Urothelium cell line (cell line): Measurements from ENCODE around the gene OASL.

Source experiments
- DNase-seq: peaks from one replicate; pipeline ENCODE4 v3.0.0; 2011; ENCODE audit warnings: low spot score, mixed read lengths
- FAIRE-seq: peaks from 2 replicates; lab custom pipeline; 2011; peaks lifted over from hg19 to GRCh38; lab: Jason Lieb, UNC

The OASL gene

DNA sequence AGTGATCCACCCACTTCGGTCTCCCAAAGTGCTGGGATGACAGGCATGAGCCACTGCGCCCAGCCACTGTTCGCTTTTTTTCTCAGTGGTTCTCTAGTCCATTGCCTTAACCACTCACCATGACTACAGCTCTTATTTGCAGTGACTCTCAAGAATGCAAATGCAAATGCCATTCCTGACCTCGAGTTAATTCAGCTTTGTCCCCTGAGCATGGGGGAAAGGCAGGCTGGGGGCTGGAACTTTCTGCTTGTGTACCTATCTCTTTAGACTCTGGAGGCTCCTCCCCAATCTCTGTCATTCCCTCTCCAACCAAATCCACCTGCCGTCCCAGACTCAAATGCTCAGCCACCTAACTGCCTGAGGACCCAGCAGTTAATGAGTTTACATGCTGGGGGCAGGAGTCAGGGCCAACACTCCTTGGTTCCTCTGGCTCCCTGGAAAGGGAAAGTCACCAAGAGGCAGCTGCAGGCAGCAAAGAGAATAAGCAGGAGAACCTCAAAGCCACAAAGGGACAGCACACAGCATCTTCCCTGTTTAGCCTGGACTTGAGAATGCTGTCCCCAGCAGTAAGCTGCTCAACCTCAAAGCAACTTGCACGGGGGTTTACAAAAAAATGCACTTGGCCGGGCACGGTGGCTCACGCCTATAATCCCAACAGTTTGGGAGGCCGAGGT lies 66.0 kb downstream of the OASL start:
- DNase-seq: no peak
- no peak for FAIRE-seq

DNA sequence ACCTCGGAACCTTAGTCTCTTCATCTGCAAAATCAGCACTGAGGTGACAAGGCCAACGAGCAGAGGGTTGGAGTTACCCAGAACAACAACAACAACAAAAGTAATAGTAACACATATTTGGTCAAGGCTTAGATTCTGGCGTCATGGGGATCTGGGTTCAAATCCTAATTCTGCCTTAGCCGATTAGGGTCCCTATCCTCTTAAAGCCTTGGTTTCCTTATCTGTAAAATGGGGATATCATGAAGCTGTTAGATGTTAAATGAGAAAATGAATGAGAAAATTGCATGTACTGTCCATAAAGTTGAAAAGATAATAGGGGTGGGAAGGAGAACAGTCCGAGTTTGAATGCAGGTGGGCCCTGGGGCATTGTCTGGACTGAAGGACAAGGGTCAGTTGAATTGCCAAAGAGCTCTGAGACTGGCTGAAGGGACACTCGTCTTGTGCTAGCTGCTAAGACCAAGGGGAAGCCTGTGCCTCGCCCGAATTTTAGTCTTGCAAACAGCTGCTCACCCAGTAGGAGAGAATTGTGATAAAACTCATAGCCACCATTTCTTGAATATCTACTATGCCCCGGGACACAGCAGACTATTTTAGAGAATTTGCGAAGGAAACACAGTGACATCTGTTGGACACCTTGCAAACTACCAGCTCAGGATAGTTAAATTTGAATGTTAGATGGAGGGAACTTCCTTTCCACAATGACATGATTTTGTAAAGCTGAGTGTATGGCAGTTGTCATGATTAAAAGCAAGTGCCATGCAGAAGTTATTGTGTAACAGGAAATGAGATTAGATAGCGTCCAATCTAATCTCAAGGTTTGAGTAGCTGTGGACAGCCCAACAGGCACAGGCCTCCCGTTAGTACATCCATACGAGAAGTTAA lies 67.5 kb downstream of the OASL start:
- FAIRE-seq: peak; percentile 67
- peak; percentile 60 for DNase-seq

DNA sequence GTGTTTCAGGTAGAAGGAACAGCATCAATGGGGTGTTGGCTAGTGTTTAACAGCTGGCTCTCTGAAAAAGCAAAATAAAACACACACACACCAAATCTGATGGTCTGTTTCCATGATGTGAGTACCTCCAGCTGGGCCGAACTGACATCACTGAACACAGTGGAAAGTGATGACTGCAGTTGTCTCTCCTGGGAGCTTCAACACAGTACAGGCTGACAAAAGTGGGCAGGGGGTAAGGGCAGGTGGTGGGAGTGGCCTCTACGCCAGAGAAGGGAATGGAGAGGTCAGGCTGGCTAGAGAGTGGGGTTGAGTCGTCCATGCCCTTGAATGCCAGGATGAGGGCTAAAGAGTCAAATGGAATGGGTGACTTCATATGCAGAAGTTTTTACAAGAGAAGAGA lies 68.7 kb downstream of the OASL start:
- no peak for FAIRE-seq
- no peak for DNase-seq
